Measurements from ENCODE around the gene SHLD1. TPM values are rescaled to one million over a fixed set of nuclear protein-coding genes. Genes with fewer than 3 reads are reported as not detected.
A peak's percentile ranks its signal among the peaks of the same experiment; 100 is the strongest.

The SHLD1 gene
- total RNA-seq, 1 donor from 2014 or later, result 7.1 TPM

DNA sequence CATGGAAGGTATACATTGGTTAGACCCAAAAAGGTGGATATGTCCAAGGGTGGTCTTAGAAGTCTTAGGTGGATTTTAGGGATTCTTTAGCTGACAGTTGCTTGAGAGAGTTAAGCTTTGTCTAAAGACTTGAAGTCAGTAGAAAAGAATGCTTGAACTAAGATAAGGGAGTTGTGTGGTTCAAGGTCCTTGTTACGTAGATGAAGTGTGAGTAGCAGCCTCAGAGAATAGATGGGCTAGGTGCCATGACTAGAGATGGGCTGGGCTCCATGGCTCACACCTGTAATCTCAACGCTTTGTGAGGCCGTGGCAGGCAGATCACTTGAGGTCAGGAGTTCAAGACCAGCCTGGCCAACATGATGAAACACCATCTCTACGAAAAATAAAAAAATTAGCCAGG, 1.7 kb downstream of the SHLD1 start:
- H3K9me3 Mint-ChIP-seq (ENCODE audit: unreplicated experiment), result no peaks in the 10 kb centered on the region

GRCh38 chr20:5753814-5754213, 3.6 kb downstream of the SHLD1 start:
- peaks cover 8% of the 10 kb centered on the region for H3K4me1 Mint-ChIP-seq (ENCODE audit: unreplicated experiment)
- DNase-seq (ENCODE audit: low spot score), result no peak
- H3K36me3 Mint-ChIP-seq (ENCODE audit: low read depth, unreplicated experiment), result no peaks in the 10 kb centered on the region
- TF ChIP-seq, protein P1, sequence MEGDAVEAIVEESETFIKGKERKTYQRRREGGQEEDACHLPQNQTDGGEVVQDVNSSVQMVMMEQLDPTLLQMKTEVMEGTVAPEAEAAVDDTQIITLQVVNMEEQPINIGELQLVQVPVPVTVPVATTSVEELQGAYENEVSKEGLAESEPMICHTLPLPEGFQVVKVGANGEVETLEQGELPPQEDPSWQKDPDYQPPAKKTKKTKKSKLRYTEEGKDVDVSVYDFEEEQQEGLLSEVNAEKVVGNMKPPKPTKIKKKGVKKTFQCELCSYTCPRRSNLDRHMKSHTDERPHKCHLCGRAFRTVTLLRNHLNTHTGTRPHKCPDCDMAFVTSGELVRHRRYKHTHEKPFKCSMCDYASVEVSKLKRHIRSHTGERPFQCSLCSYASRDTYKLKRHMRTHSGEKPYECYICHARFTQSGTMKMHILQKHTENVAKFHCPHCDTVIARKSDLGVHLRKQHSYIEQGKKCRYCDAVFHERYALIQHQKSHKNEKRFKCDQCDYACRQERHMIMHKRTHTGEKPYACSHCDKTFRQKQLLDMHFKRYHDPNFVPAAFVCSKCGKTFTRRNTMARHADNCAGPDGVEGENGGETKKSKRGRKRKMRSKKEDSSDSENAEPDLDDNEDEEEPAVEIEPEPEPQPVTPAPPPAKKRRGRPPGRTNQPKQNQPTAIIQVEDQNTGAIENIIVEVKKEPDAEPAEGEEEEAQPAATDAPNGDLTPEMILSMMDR (IDR thresholded peaks at IDR 0.05; ENCODE audit: unreplicated experiment), result no peak
- H3K9me3 Mint-ChIP-seq (ENCODE audit: unreplicated experiment), result no peaks in the 10 kb centered on the region
- H3K27ac Mint-ChIP-seq (ENCODE audit: unreplicated experiment), result no peak overlapping the region
- H3K27me3 Mint-ChIP-seq (ENCODE audit: unreplicated experiment), result no peaks in the 10 kb centered on the region
- H3K4me3 Mint-ChIP-seq (ENCODE audit: unreplicated experiment), result no peak overlapping the region

More for the DNA sequence above, 1.7 kb downstream of the SHLD1 start:
- TF ChIP-seq, protein P1 (IDR thresholded peaks at IDR 0.05; ENCODE audit: unreplicated experiment), result no peak
- Mint-ChIP-seq H3K4me1 (ENCODE audit: unreplicated experiment) (peaks cover 5% of the 10 kb centered on the region), H3K27ac (ENCODE audit: unreplicated experiment) (peak overlapping the region; percentile 72), H3K27me3 (ENCODE audit: unreplicated experiment) (no peaks in the 10 kb centered on the region), H3K36me3 (ENCODE audit: low read depth, unreplicated experiment) (no peaks in the 10 kb centered on the region), H3K4me3 (ENCODE audit: unreplicated experiment) (no peak overlapping the region)
- DNase-seq (ENCODE audit: low spot score), result no peak

GRCh38 chr20:5757949-5758348, 7.7 kb downstream of the SHLD1 start:
- H3K27me3 Mint-ChIP-seq (ENCODE audit: unreplicated experiment), result no peaks in the 10 kb centered on the region
- TF ChIP-seq, protein P1 (IDR thresholded peaks at IDR 0.05; ENCODE audit: unreplicated experiment), result no peak
- no peak for DNase-seq (ENCODE audit: low spot score)
- no peak overlapping the region for H3K4me3 Mint-ChIP-seq (ENCODE audit: unreplicated experiment)
- no peaks in the 10 kb centered on the region for H3K9me3 Mint-ChIP-seq (ENCODE audit: unreplicated experiment)
- peaks cover 4% of the 10 kb centered on the region for H3K36me3 Mint-ChIP-seq (ENCODE audit: low read depth, unreplicated experiment)
- peaks cover 3% of the 10 kb centered on the region for H3K4me1 Mint-ChIP-seq (ENCODE audit: unreplicated experiment)
- H3K27ac Mint-ChIP-seq (ENCODE audit: unreplicated experiment), result no peak overlapping the region

DNA sequence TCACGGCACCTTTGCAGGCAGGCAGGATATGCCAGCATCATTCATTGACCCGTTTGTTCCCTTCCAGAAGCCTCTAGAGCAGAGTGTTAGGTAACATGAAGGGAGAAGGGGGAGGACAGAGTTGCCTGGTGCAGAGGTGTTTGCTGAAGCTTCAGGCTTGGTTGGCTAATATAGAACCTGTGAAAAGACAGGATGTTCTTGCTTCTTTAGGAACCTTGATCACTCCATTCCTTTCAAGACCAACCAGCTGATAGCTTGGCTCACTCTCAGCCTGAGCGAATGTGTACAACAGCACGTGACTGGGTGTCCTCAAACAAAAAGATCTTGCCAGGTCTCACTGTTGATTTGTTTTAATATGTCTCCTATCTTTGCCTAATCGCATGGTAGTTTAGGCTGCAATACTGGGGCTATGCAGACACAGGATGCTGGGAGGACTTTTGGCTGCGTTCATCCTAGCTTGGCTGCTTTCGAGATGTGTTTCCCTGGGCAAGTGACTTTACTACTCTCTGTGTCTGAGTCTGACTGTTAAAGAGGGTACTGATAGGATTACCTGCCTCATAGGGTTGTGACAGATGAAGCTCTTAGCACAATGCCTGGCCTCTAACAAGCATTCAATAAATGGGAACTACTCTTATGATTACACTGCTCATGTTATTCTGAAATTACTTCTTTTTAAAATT, 16.0 kb downstream of the SHLD1 start:
- no peak overlapping the region for H3K27ac Mint-ChIP-seq (ENCODE audit: unreplicated experiment)

More for the DNA sequence above, 16.0 kb downstream of the SHLD1 start:
- no peak overlapping the region for H3K4me3 Mint-ChIP-seq (ENCODE audit: unreplicated experiment)
- TF ChIP-seq, protein P1 (IDR thresholded peaks at IDR 0.05; ENCODE audit: unreplicated experiment), result no peak
- H3K9me3 Mint-ChIP-seq (ENCODE audit: unreplicated experiment), result no peaks in the 10 kb centered on the region
- peaks cover 2% of the 10 kb centered on the region for H3K4me1 Mint-ChIP-seq (ENCODE audit: unreplicated experiment)
- H3K27me3 Mint-ChIP-seq (ENCODE audit: unreplicated experiment), result no peaks in the 10 kb centered on the region
- peaks cover 3% of the 10 kb centered on the region for H3K36me3 Mint-ChIP-seq (ENCODE audit: low read depth, unreplicated experiment)
- no peak for DNase-seq (ENCODE audit: low spot score)
